Adipocyte (in vitro differentiated cells): Measurements from ENCODE around the gene MDM1.

Experiments
- DNase-seq: peaks from one replicate; pipeline ENCODE4 v3.0.0-alpha.2; 2015; ENCODE audit warnings: low read depth
- H3K27me3 ChIP-seq: replicated peaks from 2 replicates; pipeline ENCODE4 v1.7.0; 2013; ENCODE audit warnings: mild to moderate bottlenecking, low read length, moderate library complexity; ENCODE audit not compliant: control insufficient read depth, insufficient read depth
- H3K36me3 ChIP-seq: 2 replicates; pipeline ENCODE4 v1.7.0; 2013; ENCODE audit warnings: low read length, mild to moderate bottlenecking, moderate library complexity; ENCODE audit not compliant: control insufficient read depth, insufficient read depth, severe bottlenecking
- H3K4me1 ChIP-seq: 2 replicates; pipeline ENCODE4 v1.7.0; 2013; ENCODE audit warnings: mild to moderate bottlenecking, low read length, moderate library complexity; ENCODE audit not compliant: control insufficient read depth, insufficient read depth
- H3K4me3 ChIP-seq: 2 replicates; pipeline ENCODE4 v1.7.0; 2013; ENCODE audit warnings: mild to moderate bottlenecking, low read length, moderate library complexity
- H3K9ac ChIP-seq: 2 replicates; pipeline ENCODE4 v1.7.0; 2013; ENCODE audit warnings: mild to moderate bottlenecking, low read length, moderate library complexity
- H3K9me3 ChIP-seq: 2 replicates; pipeline ENCODE4 v1.7.0; 2013; ENCODE audit warnings: mild to moderate bottlenecking, low read length, moderate library complexity; ENCODE audit not compliant: control insufficient read depth

MDM1 gene

GRCh38 chr12:68246350-68246749 is 85.8 kb downstream of the MDM1 start:
- Histone ChIP-seq H3K9ac (no peak overlapping the region), H3K4me3 (no peak overlapping the region), H3K36me3 (no peaks in the 10 kb centered on the region), H3K4me1 (peaks cover 13% of the 10 kb centered on the region), H3K9me3 (no peaks in the 10 kb centered on the region), H3K27me3 (no peaks in the 10 kb centered on the region)
- no peak for DNase-seq

- peak; percentile 36 for DNase-seq
- H3K4me3 ChIP-seq = peak overlapping the region; percentile 68
- peaks cover 22% of the 10 kb centered on the region for H3K4me1 ChIP-seq
- H3K9me3 ChIP-seq = no peaks in the 10 kb centered on the region
- peak overlapping the region; percentile 53 for H3K9ac ChIP-seq
- H3K27me3 ChIP-seq = no peaks in the 10 kb centered on the region
- no peaks in the 10 kb centered on the region for H3K36me3 ChIP-seq
These were observed 86.8 kb downstream of the MDM1 start for GRCh38 chr12:68245180-68246021.
